ENCODE results near the gene FLNA. TPM values are rescaled to one million over a fixed set of nuclear protein-coding genes. Genes with fewer than 3 reads are reported as not detected.

The FLNA gene
- total RNA-seq, 2 experiments from 2014 or later = 1,044 to 1,051 TPM

DNA sequence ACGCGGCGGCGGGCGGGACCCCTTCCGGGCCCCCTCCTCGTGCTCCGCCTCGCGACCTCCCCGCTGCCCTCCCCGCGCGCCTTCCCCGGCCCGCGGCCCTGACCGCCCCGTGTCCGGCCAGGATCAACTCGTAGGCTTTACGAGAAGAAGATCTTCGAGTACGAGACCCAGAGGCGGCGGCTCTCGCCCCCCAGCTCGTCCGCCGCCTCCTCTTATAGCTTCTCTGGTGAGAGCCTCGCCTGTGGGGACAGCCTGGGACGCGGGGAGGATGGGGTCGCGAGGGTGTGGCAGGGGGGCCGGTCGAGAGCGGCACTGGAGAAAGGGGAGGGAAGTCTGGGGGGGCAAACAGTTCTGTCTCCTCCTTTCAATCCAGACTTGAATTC lies 5.1 kb upstream of the FLNA start:
- POLR2A ChIA-PET = interaction anchor here (1.2 kb wide), 1 partner anchor 11 kb away, joined by 3 read pairs; no protein-coding TSS in a partner anchor
- CTCF ChIA-PET = no interaction called here

DNA sequence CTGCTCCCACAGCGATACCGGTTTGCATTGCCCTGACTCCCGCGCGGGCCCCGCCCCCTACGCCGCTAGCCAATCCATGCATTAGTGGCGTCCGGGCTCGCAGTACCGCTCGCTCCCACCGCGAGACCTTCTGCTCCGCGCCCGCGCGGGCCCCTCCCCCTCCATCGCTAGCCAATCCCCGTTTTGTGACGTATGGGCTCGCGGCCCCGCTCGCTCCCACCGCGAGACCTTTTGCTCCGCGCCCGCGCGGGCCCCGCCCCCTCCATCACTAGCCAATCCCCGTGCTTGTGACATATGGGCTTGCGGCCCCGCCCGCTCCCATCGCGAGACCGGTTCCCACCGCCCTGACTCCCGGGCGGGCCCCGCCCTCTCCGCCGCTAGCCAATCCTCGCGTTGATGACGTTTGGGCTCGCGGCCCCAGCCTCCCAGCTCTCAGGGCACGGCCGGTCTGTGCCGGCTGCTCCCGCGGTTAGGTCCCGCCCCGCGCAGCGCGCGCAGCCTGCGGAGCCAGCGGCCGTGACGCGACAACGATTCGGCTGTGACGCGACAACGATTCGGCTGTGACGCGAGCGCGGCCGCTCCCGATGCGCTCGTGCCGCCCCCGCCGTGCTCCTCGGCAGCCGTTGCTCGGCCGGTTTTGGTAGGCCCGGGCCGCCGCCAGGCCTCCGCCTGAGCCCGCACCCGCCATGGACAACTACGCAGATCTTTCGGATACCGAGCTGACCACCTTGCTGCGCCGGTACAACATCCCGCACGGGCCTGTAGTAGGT lies 4.5 kb upstream of the FLNA start, which contains the start of gene EMD:
Gene EMD (plus strand): TSS at position 497 of the 770 bp plus-strand sequence. CDS start 190 bp downstream, at position 687.
- POLR2A ChIA-PET = no interaction called here
- CTCF ChIA-PET = no interaction called here

DNA sequence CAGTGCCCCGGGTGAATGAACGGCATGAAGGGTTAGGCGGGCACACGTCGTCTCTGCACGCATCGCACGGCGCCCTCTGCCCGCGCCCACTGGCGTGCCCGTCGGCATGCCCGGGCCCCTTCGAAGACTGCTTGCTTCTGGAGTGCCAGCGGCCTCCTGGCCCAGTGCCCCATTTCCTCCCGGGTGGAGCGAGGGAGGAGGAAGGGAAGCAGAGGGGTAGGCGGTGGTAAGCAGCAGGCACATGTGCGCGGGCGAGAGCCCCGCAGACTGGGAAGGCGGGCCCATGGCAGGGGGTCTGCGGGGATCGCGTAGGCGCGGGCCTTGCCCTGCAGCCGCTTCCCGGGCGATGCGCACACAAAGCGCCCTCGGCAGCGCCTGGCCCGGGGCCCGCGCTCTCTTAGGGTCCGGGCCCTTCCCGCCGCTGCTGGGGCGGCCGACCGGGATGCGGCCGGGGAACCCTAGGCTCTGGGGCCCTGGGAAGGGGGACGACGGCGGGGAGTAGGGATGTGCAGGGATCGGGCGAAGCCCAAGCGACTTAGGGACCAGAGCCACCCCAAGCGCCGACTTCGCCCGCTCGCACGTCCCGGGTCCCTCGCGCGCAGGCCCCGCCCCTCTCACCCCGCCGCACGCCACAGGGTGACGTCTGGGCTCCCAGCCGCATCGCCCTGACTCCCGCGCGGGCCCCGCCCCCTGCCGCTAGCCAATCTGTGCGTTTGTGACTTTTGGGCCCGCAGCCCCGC lies 3.8 kb upstream of the FLNA start:
- CTCF ChIA-PET = interaction anchor here (0.7 kb wide), 1 partner anchor 22 kb away, joined by 3 read pairs; no protein-coding TSS in a partner anchor
- POLR2A ChIA-PET = no interaction called here

DNA sequence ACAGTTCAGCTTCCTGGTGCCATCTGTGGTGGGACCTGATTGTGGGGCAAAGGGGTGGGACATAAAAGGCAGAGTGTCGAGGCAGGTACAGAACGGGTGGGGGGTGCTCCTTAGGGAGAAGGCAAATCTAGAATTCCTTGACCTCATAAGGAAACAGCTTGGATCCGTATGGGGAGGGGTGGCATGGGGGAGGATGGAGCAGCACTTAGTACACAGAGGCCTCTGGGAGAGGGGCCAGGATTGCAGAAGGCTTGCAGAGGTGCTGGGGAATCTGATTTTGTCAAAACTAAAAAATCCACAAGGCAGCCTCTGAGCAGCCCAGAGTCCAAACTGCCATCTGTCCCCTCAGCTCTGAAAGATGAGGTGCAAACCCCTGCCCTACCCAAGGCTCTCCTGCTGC lies 2.3 kb upstream of the FLNA start:
- CTCF ChIA-PET = no interaction called here
- POLR2A ChIA-PET = no interaction called here

DNA sequence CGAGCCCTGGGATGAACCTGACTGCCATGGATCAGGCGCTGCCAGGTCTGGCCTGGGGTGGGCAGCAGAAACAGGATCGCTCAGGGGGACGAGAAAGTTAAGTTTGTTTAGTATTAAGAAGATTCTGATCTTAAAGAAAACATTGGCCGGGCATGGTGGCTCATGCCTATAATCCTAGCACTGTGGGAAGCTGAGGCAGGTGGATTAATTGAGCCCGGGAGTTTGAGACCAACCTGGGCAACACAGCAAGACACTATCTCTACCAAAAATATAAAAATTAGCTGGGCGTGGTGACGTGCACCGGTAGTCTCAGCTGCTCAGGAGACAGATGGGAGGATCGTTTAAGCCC lies 696 bp upstream of the FLNA start:
- ChIA-PET POLR2A (no interaction called here), CTCF (no interaction called here)

DNA sequence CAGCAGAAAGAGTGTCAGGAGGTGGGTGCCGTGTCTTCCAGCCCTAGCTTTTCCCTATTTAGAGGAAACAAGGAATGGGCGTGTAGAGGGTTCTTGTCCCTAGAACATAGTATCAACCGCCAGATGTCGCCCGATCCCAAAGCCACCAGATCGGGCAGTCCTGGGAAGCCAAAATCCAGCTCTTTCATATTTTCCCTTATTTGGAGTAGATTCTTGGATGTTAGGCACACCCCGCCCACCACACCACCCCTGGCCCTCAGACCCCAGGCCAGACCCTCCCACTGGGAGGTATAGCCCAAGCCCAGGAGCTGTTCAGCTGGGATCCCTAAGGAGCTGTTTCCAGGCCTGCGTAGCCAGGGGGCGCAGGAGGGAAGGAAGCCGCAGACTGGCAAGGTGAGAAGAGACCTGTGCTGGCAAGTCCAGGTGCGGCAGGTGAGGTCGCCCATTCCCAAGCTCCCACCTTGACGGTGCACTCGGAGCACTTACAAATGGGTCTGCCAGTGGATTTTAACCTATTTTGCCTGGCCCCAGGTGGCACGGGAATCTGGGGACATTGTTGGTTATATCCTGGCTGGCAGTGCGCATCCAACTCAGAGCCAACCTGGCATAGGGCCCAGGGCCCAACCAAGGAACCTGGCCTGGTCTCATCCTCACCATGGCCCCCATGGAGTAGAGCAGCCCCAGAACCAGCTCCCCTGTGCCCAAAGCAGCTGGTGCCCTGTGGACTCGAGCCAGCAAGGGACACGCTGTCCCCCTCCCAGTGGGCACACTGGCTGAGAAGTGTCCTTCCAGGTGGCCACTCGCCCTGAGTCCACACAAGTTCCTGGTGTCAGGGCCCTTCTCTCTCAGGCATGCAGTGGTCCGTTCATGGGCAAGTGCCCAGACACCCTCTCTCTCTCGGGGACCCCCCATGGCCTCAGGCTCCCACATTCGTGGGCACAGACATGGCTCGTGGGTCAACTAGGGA lies 811 bp downstream of the FLNA start:
- CTCF ChIA-PET = interaction anchor here (0.9 to 2.3 kb wide), 7 partner anchors 10 to 168 kb away, joined by 3 to 10 read pairs (median 6); partner anchors contain the start of gene RPL10
- POLR2A ChIA-PET = interaction anchor here (0.6 to 2.4 kb wide), 2 partner anchors 25 to 172 kb away, joined by 4 to 11 read pairs; partner anchors contain the start of gene RPL10

DNA sequence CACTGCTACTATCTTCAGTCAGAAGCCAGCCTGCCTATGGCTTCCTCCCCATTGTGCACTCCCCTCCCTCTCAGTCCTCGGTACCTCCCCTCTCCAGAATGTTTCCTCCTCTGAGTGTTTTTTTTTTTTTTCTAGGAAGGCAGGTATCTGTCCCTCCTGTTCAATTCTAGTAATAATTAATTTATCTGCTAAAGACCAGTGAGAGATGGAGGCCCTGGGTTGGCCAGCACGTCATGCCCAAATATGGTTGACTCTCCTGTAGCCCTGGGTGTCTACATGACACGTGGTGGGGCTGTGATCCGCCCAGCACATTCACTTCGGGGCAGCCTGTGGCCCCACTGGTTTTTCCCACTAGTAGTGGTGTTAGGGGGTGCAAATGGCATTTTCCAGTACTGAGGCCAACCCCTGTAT lies 1.8 kb downstream of the FLNA start:
- CTCF ChIA-PET = interaction anchor here (0.9 to 2.3 kb wide), 4 partner anchors 26 to 169 kb away, joined by 5 to 10 read pairs (median 6); partner anchors contain the start of gene RPL10
- POLR2A ChIA-PET = interaction anchor here (2.4 kb wide), 1 partner anchor 26 kb away, joined by 11 read pairs; the partner anchor contains the start of gene RPL10

DNA sequence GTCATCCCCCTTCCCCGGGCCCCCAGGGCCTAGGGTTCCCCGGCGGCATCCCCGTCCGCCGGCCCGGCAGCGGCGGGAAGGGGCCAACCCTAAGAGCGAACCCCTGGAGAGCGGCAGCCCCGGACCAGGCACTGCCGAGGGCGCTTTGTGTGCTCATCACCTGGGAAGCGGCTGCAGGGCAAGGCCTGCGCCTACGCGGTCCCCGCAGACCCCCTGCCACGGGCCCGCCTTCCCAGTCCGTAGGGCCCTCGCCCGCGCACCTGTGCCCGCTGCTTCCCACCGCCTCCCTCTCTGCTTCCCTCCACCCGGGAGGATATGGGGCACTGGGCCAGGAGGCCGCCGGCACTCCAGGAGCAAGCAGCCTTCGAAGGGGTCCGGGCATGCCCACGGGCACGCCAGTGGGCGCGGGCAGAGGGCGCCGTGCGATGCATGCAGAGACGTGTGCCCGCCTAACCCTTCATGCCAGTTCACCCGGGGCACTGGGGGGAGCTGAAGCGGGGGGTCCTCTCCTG lies 2.6 kb downstream of the FLNA start:
- ChIA-PET CTCF (interaction anchor here (2.3 kb wide), 1 partner anchor 27 kb away, joined by 10 read pairs; the partner anchor contains the start of gene RPL10), POLR2A (no interaction called here)

DNA sequence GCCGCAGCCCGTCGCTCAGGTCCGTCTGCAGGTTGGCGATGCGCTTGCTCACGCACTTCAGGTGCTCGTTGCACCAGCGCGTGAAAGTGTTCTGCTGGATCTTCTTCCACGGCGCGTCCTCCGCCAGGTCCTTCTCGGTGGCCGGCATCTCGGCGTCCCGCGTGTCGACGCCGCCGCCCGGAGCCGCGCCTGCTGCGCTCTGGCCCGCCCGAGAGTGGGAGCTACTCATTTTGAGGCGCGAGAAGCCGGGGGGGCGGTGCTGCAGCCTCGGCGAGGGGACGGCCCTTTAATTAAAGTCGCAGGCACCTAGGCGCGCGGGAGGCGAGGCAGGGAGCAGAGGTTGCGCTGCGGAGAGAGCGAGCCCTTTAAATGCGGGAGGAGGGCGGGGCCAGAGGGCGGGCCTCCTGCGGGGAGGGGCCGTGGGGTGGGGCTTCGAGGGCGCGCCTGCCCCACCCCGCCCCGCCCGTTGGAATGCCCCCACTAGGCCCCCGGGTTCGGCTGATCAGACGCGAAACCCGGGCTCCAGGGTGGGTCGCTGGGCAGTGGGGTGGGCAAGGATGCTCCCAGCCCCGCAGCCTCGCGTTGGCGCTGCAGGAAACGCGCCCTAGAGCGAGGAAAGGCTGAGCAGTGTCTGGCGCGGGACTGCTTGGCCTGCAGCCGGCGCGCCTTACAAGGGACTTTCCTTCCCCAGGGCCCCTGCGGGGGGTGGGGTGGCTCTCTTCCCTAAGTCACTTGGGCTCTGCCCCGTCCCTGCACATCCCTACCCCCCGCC lies 3.2 kb downstream of the FLNA start:
- CTCF ChIA-PET = interaction anchor here (1.3 kb wide), 1 partner anchor 27 kb away, joined by 4 read pairs; the partner anchor contains the start of gene RPL10
- POLR2A ChIA-PET = interaction anchor here (0.5 to 1.0 kb wide), 3 partner anchors 22 to 400 kb away, joined by 3 to 4 read pairs (median 3); partner anchors contain the start of gene HCFC1

DNA sequence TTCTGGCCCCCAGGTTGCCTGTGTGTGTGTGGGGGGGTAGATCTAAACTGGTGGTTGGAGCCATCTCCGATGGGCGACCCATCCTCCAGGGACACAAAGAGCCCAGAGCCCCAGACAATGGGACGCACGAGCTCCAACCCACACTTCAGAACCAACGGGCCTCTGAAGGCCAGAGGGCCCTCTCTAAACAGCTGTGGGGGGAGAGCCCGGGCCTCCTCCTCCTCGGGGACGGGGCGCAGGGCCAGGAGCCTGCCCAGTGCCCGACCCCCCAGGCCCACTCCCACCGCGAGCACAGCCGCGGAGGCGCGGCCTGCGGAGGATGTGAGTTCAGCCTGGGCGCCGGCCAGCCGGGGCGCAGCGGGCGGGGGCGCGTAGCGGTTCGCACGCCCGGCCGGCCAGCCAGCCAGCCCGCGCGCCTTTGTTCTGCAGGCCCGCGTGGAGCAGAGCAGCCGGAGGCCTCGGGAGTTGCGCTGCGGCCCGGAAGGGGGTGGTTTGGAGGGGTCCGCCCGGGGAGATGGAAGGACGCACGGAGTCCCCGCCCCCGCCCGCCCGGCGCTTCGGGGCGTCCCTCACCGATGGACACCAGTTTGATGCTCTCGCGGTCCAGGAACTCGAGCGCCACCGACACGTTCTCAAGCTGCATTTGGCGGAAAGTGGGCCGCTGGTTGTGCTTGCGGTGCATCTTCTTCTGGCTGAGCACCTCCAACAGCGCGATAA lies 4.0 kb downstream of the FLNA start:
- CTCF ChIA-PET = interaction anchor here (1.3 kb wide), 1 partner anchor 28 kb away, joined by 4 read pairs; the partner anchor contains the start of gene RPL10
- POLR2A ChIA-PET = interaction anchor here (0.5 to 2.4 kb wide), 4 partner anchors 21 to 399 kb away, joined by 3 to 6 read pairs (median 4); partner anchors contain the start of genes HCFC1 and RPL10

DNA sequence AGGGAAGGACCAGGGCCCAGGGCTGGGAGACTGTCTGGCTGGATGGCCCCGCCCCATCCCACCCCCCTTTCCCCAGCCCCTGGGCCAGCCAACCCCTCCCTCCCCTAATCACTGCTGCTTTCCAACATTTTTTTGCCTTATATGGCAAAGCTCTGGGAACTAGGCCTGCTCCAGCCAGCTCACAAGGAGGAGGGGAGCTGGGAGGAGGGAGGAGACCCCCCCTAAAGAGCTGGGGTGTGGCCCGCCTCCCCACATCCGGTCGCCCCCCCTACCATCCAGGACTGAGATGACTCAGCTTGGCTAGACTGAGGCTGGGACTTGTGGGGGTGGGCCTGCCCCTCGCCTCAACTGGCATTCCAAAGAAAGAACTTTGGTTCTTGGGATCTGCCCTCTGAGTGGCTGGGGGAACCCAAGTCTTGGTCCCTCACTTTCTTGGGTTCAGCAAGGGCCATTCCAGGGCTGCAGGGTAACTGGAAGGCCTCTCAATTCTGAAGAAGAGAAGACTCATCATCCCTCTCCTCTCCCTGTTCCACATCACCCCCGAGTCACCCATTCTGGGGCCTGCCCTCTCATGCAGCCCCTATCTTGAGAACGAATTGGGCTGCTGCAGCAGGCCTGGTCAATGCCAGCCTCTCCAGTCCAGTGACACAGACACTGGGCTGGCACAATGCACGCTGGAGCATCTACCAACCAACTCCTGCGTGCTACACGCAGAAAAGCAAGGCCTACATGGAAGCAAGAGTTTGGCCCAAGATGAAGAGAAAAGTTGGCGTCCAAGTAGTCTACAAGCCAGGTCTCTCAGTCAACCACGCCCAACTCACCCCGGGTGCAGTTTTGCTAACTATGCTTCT lies 4.8 kb downstream of the FLNA start:
- CTCF ChIA-PET = no interaction called here
- POLR2A ChIA-PET = interaction anchor here (0.5 to 2.4 kb wide), 5 partner anchors 9 to 38 kb away, joined by 3 to 6 read pairs (median 6); partner anchors contain the start of gene RPL10

DNA sequence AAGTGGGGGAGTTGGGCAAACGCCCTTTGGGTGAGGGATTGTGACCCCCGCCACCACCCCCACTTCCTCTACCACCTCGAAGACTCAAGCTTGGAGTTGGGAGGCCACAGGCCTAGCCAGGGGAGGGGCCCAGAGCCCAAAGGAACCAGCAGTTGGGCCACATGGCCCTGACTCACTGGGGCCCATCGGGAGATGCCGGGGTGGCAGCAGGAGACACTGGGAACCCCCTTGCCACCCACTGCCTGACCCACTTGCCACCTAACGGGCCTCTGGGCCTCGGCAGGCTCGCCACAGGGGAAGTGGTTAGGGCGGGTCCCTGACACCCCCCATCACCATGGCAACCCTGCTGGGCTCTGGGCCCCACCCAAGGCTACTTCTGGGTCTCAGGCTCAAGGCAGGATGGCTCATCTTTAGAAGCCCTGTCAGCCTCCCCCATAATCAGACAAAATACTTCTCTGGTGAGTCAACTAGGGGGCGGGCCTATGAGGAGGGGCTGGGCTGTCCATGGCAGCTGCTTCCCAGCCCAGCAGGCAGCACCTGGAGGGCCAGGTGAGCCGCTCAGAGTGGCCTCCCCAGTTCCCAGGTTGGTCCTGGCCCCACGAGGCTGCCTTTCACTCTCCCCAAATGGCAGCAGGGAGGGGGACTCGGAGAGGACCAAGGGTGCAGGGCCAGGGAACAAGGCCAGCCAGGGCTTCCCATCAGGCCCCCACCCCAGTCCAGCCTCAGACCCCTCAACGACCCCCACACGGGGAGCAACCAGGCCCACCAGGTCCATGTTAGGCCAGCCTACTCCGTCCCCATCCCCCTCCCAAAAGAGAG lies 5.6 kb downstream of the FLNA start:
- CTCF ChIA-PET = no interaction called here
- POLR2A ChIA-PET = interaction anchor here (0.5 to 2.4 kb wide), 6 partner anchors 8 to 61 kb away, joined by 3 to 6 read pairs (median 4); partner anchors contain the start of gene RPL10

DNA sequence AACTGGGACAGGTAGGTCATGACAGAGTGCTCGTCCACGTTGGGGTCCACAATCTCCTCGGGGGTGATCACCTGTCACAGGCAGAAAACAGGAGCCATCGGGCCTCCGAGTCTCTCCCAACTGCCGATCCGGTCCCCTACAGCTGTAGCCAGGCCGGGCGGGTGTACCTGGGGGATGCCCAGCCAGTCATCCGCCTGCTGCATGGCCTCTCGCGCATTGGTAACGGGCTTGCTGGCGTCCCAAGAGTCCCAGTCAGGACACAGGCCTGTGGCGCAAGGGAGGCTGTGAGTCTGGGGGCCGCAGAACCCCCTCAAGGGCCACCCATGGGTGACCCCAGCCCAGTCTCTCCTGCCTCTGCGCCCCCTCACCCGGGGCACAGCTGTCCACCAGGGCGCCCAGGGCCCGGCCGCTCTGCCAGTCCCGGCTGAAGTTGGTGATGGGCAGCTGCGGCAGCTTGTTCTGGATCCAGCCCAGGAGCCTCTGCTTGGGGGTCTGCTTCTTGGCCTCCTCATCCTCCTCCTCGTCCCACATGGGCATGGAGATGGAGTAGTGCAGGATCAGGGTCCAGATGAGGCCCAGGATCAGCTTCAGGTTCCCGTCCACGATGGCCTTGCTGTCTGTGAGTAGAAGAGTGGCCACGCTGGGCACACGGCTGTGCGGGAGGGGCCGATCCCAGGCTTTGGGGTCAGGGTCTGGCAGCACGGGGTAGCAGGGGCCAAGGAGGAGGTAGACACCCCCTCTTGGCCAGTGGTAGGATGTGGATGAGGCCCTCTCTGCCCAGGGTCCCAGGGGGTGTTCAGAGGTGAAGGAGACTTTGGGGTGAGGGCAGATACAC lies 6.7 kb downstream of the FLNA start:
- CTCF ChIA-PET = no interaction called here
- POLR2A ChIA-PET = interaction anchor here (0.5 to 2.4 kb wide), 2 partner anchors 30 to 62 kb away, joined by 3 to 6 read pairs; partner anchors contain the start of gene RPL10

DNA sequence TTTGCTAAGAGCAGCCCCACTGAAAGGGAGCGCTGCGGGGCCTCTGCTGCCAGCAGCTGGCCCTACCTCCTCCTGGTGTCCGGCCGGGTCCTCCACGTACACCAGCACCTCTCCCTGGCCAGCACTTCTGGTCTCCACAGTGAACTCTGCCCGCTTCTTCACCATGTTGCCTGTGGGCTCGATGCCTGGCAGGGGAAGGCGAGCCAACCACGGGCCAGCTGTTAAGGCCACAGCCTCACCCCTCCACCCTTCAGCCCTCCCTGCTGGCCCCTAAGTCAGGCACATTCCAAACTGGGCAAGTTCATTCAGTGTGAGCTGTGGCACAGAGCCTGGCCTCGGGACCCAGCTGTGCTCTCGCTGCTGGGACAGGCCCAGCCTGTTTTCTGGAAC lies 7.8 kb downstream of the FLNA start:
- POLR2A ChIA-PET = no interaction called here

More for the DNA sequence above, 7.8 kb downstream of the FLNA start:
- CTCF ChIA-PET = no interaction called here
